ENCODE measurements around the gene RPS3A. TPM values are rescaled to one million over a fixed set of nuclear protein-coding genes. Genes with fewer than 3 reads are reported as not detected.

RPS3A gene
- total and polyA plus RNA-seq, 2 of the 13 experiments (the other 11 are each of a cell fraction or from before 2014, with no cell fraction given): 3,332 to 3,626 TPM

GRCh38 chr4:151094290-151094751 is 5.1 kb upstream of the RPS3A start (continued):
- no peak for TF ChIP-seq IKZF1 (IDR thresholded peaks at IDR 0.05)
- no peak for TF ChIP-seq SOX6 (IDR thresholded peaks at IDR 0.05)
- peak; percentile 81; the same call in 1 of the 2 replicates for TF ChIP-seq SOX6 (CRISPR knock-in tag; IDR thresholded peaks at IDR 0.05)
- peak; percentile 98 for TF ChIP-seq GFI1 (CRISPR knock-in tag; IDR thresholded peaks at IDR 0.05; ENCODE audit: borderline replicate concordance)
- peak; percentile 39; the same call in 1 of the 2 replicates for TF ChIP-seq ZNF746 (CRISPR knock-in tag; IDR thresholded peaks at IDR 0.05)
- peak; percentile 69 for TF ChIP-seq NCOA2 (CRISPR knock-in tag; IDR thresholded peaks at IDR 0.05)
- no peak for TF ChIP-seq ZNF790 (CRISPR knock-in tag; IDR thresholded peaks at IDR 0.05; ENCODE audit: borderline replicate concordance)
- no peak for TF ChIP-seq ZSCAN21 (CRISPR knock-in tag; IDR thresholded peaks at IDR 0.05; ENCODE audit: borderline replicate concordance)
- peak; percentile 75; the same call in 1 of the 2 replicates for TF ChIP-seq ZNF670 (CRISPR knock-in tag; IDR thresholded peaks at IDR 0.05; ENCODE audit: borderline replicate concordance)
- TF ChIP-seq SIX4 (CRISPR knock-in tag; IDR thresholded peaks at IDR 0.05): 0 out of 2 replicates have a peak, but pooled peaks have one; percentile 60
- TF ChIP-seq ZFP82 (CRISPR knock-in tag; IDR thresholded peaks at IDR 0.05; ENCODE audit: borderline replicate concordance): peak; percentile 63; the same call in 1 of the 2 replicates
- TF ChIP-seq, protein P1, sequence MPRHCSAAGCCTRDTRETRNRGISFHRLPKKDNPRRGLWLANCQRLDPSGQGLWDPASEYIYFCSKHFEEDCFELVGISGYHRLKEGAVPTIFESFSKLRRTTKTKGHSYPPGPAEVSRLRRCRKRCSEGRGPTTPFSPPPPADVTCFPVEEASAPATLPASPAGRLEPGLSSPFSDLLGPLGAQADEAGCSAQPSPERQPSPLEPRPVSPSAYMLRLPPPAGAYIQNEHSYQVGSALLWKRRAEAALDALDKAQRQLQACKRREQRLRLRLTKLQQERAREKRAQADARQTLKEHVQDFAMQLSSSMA (CRISPR knock-in tag; IDR thresholded peaks at IDR 0.05): 0 out of 2 replicates have a peak, but pooled peaks have one; percentile 50
- TF ChIP-seq SOX13 (IDR thresholded peaks at IDR 0.05): no peak
- peak in 1 of 2 experiments; percentile 61; a peak in 2 of 4 replicates for TF ChIP-seq SOX13 (CRISPR knock-in tag; conservative IDR thresholded peaks at IDR 0.05 in 1 of 2, IDR thresholded peaks at IDR 0.05 in 1 of 2)
- TF ChIP-seq, protein P2, sequence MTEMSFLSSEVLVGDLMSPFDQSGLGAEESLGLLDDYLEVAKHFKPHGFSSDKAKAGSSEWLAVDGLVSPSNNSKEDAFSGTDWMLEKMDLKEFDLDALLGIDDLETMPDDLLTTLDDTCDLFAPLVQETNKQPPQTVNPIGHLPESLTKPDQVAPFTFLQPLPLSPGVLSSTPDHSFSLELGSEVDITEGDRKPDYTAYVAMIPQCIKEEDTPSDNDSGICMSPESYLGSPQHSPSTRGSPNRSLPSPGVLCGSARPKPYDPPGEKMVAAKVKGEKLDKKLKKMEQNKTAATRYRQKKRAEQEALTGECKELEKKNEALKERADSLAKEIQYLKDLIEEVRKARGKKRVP (CRISPR knock-in tag; IDR thresholded peaks at IDR 0.05): peak in 1 of 2 experiments; percentile 72; a peak in 1 of 4 replicates
- TF ChIP-seq EP300 (IDR thresholded peaks at IDR 0.05; ENCODE audit: low read depth in 2 of 2, low read length in 2 of 2): peak; percentile 22 to 68; a peak in 2 of 4 replicates
- peak; percentile 42; the same call in 1 of the 2 replicates for TF ChIP-seq EP300 (CRISPR knock-in tag; IDR thresholded peaks at IDR 0.05; ENCODE audit: borderline replicate concordance)
- TF ChIP-seq, protein P3, sequence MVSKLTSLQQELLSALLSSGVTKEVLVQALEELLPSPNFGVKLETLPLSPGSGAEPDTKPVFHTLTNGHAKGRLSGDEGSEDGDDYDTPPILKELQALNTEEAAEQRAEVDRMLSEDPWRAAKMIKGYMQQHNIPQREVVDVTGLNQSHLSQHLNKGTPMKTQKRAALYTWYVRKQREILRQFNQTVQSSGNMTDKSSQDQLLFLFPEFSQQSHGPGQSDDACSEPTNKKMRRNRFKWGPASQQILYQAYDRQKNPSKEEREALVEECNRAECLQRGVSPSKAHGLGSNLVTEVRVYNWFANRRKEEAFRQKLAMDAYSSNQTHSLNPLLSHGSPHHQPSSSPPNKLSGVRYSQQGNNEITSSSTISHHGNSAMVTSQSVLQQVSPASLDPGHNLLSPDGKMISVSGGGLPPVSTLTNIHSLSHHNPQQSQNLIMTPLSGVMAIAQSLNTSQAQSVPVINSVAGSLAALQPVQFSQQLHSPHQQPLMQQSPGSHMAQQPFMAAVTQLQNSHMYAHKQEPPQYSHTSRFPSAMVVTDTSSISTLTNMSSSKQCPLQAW (CRISPR knock-in tag; IDR thresholded peaks at IDR 0.05): peak; percentile 79
- peak; percentile 97 for TF ChIP-seq HDAC2 (CRISPR knock-in tag; IDR thresholded peaks at IDR 0.05)
- 0 out of 2 replicates have a peak, but pooled peaks have one; percentile 17 for TF ChIP-seq THRA (CRISPR knock-in tag; IDR thresholded peaks at IDR 0.05; ENCODE audit: borderline replicate concordance)
- peak; percentile 60; the same call in 1 of the 2 replicates for TF ChIP-seq ZNF501 (CRISPR knock-in tag; IDR thresholded peaks at IDR 0.05)
- TF ChIP-seq KDM3A (CRISPR knock-in tag; IDR thresholded peaks at IDR 0.05; ENCODE audit: low read depth): 0 out of 2 replicates have a peak, but pooled peaks have one; percentile 29
- TF ChIP-seq ZNF124 (CRISPR knock-in tag; IDR thresholded peaks at IDR 0.05): 0 out of 2 replicates have a peak, but pooled peaks have one; percentile 46
